HG02870 (cell line): ENCODE data around the gene SBK2.
"Not testable (repeated sequence)": the region's sequence is repeated elsewhere in the genome, so short reads cannot be mapped to it uniquely, and the experiment has no call there.

Experiments
- ATAC-seq: cut with Tn5 transposase; IDR thresholded peaks from one replicate; pipeline ENCODE4 v1.9.1; 2021; ENCODE audit warnings: mild to moderate bottlenecking, moderate library complexity; ENCODE audit not compliant: unreplicated experiment

SBK2 gene, protein sequence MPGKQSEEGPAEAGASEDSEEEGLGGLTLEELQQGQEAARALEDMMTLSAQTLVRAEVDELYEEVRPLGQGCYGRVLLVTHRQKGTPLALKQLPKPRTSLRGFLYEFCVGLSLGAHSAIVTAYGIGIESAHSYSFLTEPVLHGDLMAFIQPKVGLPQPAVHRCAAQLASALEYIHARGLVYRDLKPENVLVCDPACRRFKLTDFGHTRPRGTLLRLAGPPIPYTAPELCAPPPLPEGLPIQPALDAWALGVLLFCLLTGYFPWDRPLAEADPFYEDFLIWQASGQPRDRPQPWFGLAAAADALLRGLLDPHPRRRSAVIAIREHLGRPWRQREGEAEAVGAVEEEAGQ

DNA sequence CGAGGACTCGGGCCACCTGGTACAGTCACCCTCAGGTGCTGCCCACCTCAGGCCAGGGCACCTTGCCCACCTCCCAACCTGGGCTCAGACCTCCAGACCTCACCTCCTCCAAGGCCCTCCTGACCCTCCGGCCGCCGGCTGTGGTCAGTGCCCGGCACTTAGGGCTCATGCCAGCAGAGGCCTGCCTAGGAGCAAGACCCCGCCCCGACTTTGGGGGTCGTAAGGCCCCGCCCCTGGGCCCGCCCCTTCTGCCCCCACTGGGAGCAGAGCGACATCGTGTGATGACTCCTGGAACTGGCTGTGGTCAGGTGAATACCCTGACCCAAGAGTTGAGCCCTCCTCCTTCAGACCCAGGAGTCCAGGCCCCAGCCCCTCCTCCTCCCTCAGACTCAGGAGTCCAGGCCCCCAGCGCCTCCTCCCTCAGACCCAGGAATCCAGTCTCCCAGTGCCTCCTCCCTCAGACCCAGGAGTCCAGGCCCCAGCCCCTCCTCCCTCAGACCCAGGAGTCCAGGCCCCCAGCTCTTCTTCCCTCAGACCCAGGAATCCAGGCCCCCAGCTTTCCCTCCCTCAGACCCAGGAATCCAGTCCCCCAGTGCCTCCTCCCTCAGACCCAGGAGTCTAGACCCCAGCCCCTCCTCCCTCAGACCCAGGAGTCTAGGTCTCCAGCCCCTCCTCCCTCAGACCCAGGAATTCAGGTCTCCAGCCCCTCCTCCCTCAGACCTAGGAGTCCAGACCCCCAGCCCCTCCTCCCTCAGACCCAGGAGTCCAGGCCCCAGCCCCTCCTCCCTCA lies at the start of gene SBK2:
SBK2 (minus strand) TSS at position 183 of the 790 bp plus-strand sequence. CDS start 839 bp downstream, outside the sequence.
- no peak for ATAC-seq

DNA sequence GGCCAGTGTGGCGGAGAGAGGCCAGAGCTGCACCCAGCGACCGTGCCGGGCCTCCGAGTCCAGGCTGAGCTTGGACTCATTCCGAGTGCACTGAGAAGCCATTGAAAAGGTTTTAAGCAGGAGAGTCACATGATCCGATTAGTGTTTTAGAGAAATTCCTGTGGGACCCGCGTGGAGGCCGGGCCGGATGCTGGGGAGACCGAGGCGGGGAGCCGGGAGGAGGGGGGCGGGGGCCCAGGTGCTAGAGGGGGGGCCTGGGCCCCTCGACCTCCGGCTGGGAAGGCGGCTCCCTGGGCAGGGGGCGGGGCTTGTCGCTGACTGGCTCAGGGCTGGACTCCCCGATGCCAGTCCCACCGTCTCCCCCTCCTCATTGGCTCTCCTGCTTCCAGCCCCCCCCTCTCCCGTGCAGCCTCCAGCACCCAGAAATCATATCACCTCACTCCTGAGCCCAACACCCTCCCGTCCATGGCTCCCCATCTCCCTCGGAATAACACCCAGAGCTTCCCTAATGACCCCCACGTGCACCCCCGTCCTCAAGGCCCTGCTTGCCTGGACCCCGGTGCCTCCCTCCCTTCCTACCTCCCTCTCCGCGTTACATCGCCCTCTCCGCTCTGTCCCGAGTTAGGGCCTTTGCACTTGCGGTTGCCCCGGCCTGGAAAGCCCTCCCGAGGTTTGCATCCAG lies 48.9 kb upstream of the SBK2 start:
- no peak for ATAC-seq

DNA sequence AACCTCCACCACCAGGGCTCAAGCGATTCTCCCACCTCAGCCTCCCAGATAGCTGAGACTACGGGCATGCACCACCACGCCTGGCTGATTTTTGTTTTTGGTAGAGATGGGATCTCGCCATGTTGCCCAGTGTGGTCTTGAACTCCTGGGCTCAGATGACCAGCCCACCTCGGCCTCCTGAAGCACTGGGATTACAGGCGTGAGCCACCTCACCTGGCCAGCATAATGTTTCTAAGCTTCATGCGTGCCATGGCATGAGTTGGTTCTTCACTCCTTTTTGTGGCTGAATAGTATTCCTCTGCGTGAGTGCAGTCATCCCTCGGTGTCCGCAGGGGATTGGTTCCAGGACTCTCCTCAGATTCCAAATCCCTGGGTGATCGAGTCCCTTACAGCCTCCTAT lies 47.9 kb upstream of the SBK2 start:
- ATAC-seq: no peak

DNA sequence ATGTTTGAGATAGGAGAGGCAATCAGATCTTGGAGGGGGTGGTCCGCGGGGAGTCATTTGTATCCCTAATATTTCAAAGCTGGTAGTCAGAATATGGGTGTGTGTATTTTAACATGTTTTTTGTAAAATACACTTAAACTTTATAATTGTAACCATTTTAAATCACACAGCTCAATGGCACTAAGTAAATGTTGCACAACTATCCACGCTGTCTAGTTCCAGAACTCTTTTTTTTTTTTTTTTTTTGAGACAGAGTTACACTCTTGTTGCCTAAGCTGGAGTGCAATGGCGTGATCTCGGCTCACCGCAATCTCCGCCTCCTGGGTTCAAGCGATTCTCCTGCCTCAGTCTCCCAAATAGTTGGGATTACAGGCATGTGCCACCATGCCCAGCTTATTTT lies 47.0 kb upstream of the SBK2 start:
- not testable (repeated sequence) for ATAC-seq

DNA sequence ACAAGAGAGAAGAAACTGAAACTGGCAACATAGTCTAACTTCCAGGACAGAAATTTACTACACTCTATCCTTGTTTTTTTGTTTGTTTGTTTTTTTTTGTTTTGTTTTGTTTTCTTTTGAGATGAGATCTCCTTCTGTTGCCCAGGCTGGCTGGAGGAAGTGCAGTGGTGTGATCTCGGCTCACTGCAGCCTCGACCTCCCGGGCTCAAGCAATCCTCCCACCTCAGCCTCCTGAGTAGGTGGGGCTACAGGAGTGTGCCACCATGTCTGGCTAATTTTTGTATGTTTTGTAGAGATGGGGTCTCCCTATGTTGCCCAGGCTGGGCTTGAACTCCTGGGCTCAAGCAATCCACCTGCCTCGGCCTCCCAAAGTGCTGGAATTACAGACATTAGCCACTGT lies 45.4 kb upstream of the SBK2 start:
- not testable (repeated sequence) for ATAC-seq

DNA sequence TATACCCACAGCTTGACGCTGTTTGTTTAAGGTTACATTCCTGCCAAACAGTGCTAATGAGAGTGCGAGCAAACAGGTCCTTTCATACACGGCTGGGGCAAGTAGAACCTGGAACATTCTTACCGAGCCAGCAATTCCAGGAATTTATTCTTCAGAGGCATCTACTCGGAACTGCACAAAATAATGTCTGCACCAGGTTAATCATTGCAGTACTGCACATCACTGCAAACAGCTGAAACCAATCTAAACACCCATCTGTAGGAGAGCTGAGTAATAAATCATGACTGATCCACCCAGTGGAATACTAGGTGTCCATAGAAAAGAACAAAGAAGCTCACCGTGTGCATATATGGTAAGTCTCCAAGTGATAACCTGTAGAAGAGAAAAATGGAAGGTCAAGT lies 44.9 kb upstream of the SBK2 start:
- ATAC-seq: no peak

DNA sequence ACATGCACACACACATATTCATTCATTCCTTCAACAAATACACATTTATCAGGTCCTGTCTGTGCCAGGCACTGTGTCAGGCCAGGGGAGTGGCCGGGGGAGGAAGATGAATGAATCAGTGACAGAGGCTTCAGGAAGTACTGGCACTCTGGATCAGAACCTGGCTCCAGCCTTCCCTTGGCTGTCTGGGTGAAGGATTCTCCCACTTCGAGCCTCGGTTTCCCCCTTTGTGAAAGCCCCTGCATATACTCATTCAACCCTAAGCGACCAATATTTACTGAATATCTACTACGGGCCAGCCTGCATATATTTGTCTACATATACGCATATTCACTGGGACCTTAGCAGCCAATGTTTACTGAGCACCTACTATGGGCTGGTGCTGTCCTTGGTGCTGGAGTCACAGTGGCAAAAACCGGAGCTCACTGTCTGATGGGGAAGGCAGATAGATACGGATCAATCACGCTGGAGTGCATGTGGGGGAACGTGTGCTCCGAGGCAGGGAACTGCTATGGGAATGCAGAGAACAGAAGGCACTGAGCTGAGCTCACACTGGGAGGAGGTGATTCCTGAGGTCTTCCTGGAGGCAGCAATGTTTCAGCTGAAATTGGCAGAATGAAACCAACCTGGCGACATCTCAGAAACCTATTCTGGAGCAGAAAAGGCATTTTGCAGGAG lies 44.4 kb upstream of the SBK2 start:
- ATAC-seq: no peak

DNA sequence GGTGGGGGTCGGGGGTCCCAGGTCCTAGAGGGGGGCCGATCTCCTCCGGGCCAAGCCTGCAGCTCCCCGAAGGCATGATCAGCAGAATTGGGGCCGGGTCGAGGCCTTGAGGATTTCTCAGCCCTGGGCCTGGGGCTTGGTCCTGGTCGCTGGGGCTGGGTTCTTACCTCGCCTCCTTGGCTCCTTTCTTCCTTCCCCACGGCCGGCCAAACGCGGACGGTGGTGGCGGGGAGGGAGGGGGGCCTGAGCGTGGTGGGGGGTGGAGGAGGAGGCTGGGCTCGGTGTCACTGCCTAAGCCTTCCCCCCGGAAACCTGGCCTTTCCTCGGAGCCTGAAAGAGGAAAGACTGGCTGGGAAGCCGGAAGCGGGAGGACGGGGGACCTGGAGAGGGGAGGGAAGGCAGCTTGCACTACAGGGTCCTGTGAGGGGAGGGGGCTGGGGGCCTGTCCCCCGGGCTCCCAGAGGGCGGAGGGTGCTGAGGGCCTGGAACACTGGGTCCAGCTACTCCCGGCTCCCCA lies 43.8 kb upstream of the SBK2 start, which contains the start of gene ZNF579:
ZNF579 (minus strand) TSS at position 221 of the 517 bp plus-strand sequence. CDS start 1,209 bp downstream, outside the sequence.
- ATAC-seq: no peak

DNA sequence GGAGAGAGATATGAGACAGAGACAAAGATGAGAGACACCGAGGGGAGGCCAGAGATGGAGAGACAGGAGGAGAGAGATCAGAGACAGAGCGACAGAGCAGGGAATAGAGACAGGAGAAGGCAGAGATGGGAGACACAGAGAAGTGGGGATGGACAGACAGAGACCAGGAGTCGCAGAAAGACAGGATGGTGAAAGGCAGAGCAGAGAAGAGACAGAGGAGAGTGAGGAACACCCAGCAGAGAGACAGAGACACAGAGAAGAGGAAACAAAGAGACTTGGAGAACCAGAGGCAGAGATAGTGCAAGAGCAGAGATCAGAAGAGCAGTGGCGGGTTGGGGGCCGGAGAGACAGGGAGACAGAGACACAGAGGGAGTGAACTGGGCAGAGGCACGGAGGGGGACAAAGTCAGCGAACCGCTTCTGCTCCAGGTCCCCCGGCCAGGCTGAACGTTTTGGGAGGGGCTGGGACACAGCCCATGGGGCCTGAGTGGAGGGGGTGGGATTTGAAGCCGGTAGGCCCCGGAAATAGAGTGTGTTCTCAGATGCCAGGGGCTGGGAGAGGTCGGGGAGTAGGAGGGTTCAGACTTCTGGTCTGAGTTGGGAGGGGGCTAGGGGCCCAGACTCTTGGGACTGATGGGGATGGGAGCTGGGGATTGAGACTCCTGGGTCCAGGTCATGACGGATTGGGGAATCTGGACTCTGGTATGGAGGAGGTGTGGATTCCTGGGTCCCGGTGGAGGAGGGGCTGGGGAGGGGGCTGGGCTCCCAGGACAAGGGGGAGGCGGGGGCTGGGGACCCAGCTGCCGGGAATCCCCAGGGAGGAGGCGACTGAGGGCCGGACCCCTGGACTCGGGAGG lies 43.1 kb upstream of the SBK2 start:
- no peak for ATAC-seq

DNA sequence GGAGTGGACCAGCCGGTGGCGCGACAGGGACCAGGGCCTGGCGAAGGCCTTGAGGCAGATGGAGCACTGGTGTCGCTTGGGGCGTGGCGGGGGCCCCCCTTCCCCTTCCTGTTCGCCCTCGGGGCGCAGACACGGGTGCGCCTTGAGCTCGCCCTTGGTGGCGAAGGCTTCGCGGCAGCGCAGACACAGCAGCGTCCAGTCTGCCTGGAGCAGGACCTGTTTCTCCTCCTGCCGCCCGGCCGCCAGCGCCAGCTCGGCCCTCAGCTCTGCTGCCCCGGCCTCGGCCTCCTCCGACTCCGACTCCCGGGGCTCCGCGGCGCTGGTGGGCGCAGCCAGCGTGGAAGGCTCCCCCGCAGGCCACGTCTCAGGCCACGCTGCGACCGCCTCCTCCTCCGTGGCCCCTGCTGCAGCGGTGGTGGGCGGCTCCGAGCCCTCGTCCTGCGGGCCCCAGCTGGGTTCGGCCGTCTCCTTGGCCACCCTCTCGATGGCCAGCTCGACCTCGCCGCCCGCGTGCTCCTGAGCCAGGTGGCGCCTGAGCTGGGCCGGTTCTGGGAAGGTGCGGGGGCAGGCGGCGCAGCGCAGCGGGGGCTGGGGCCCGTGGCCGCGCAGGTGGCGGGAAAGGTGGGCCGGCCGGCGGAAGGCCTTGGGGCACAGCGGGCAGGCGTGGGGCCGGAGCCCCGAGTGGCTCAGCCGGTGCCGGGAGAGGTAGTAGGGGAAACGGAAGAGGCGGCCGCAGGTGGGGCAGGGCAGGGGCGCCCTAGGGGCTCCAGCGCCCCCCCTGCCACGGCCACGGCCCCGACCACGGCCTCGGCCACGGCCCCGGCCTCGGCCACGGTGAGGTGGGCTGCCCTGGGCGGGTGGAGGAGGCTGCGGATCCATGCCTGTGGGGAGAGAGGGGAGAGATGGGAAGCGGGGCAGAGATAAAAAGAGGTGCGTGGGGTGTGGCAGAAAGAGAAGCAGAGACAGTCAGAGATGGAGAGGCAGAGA lies 42.1 kb upstream of the SBK2 start:
- ATAC-seq: no peak

DNA sequence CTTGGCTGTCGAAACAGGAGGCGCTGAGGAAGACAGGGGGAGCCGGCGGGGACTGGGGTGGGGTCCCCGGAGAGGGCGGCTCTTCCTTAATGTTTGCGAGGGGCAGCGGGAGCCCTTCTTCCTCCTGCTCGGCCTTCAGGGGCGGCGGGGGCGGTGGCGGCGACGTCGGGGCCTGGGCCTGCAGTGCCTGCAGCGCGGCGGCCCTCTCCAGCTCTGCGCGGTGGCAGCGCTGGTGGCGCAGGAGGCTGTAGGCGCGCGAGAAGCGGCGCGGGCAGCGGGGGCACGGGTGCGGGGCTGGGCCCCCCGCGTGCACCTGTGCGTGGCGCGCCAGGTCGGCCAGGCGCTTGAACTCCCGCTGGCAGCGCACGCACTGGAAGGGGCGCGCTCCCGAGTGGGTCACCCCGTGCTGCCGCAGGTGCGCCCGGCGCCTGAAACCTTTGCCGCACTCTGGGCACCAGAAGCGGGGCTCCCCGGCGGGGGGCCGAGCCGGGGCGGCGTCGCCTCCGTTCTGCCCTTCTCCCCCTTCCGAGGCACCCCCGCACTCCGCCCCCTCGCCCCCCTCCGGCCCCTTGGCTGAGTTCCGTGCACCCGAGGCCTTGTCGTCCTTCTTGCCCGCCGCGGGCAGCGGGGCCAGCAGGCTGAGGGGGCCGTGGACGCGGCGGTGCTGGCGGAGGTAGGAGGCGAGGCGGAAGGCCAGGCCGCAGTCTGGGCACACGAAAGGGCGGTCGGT lies 41.3 kb upstream of the SBK2 start:
- ATAC-seq: no peak

DNA sequence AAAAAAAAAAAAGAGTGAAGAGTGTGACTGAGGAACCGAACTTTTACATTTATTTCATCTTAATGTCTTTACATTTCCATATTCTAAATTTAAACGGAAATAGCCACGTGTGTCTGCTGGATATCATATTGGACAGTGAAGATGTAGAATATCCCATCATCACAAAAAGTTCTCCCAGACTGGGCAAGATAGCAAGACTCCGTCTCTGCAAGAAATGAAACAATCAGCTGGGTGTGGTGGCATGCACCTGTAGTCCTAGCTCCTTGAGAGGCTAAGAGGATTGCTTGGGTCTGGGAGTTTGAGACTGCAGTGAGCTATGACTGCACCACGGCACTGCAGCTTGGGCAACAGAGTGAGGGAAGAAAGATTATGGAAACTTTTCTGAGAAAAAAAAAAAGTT lies 39.8 kb upstream of the SBK2 start:
- no peak for ATAC-seq

DNA sequence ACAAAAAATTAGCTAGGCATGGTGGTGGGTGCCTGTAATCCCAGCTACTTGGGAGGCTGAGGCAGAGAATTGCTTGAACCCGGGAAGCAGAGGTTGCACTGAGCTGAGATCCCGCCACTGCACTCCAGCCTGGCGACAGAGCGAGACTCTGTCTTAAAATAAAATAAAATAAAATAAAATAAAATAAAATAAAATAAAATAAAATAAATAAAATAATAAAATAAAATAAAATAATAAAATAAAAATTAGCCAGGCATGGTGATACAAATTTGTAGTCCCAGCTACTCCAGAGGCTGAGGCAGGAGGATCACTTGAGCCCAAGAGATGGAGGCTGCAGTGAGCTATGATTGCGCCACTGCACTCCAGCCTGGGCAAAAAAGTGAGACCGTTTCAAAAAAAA lies 37.0 kb upstream of the SBK2 start:
- ATAC-seq: not testable (repeated sequence)

DNA sequence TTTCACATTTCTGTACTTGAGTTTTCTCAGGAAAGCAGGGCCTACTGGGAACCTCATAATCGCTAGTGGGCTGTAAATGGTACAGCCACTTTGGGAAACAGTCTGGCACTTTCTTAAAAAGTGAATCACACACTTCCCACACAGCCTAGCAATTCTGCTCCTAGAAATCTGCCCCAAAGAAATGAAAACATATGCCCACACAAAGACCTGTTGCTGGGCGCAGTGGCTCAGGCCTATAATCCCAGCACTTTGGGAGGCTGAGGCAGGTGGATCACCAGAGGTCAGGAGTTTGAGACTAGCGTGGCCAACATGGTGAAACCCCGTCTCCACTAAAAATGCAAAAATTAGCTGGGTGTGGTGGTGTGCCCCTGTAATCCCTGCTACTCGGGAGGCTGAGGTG lies 32.5 kb upstream of the SBK2 start:
- ATAC-seq: not testable (repeated sequence)

DNA sequence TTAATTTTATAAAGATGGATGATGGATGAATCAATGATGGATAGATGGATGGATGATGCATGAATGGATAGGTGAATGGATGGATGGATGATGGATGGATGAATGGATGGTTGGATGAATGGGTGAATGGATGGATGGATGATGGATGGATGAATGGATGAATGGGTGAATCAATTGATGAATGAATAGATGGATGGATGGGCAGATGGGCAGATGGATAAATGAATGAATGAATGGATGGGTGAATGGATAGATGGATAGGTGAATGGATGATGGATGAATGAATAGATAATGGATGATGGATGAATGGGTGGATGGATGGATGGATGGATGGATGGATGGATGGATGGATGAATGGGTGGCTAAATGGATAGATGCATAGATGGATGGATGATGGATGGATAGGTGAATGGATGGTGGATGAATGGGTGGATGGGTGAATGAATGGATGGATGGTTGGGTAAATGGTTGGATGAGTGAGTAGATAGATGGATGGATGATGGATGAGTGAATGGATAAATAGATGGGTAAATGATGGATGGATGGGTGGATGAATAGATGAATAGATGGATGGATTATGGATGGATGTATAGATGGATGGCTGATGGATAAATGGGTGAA lies 30.9 kb upstream of the SBK2 start:
- ATAC-seq: no peak

DNA sequence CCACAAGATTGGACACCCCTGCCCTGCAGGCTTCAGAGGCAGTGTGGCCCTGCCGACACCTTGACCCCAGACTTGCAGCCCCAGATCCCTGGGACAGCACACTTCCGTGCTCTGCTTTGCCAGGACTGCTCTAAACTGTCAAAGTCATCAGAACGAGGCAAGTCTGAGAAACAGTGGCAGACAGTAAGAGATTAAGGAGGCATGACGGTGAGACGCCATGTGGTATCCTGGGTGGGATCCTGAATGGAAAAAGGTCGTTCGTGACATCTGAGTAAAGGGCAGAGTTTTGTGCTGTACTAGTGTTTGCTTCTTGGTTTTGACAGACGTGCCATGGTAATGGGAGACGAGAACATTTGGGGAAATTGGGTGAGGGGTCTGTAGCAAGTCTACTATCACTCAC lies 29.9 kb upstream of the SBK2 start:
- no peak for ATAC-seq

DNA sequence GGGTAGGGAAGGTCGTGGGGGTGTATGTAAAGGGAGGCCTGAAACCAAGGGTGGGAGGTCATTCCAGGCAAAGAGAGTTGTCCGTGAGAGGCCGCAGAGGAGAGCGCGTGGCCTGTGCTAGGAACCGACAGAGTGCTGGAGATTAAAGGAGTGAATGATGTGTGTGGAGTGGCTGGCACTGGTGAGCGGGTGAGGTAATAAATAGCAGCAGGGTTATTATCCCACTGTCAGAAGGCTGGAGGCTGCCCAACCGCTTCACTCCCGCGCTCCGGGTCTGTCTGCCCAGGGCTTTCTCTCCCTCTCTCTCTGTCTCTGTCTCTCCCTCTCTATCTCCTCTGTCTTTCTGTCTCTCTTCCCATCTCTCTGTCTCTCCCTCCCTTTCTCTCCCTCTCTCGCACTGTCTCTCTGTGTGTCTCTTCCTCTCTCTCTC lies 26.3 kb upstream of the SBK2 start:
- no peak for ATAC-seq
